Effector CD8-positive, alpha-beta T cell (primary cell): ENCODE data around the gene PICK1.
"Not testable (repeated sequence)": the region's sequence is repeated elsewhere in the genome, so short reads cannot be mapped to it uniquely, and the experiment has no call there.

Source experiments
- DNase-seq: peaks from one replicate; lab custom pipeline; 2025; lab: John Stamatoyannopoulos, UW

PICK1 gene

DNA sequence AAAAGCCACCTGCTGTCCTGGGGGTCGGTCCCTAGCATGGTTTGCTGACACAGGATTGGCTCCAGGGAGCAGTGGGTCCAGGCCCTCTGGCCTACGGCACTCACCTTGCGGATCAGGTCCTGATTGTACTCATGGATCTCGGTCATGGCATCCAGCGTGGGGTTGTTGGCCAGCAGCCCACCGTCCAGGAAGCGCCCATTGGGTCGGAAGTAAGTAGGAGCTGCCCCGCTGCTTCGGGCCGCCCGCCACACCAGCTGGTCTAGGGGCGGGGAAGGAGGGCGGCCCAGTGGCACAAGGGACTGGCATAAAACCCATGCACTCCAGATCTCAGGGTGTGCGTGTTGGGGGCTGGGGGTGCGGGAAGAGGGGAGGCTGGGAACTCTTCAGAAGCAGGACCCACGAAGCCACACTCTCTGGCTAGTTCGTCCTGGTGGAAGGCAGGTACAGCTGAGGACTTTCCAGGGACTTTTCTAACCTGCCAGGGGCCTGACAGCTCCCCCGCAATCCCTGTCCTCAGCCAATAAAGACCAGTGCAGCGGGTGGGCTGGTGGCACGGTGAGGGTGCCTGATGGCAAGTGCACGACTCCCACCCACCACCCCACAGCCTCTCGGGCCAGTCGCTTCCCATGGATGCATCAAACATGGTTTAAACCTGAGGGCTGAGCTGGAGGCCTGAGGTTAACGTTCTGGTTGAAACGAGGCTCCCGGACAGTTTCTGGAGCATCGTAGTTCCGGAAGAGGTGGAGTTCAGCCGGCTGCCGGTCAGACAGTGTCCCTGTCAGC, 58.4 kb downstream of the PICK1 start:
- DNase-seq = no peak

DNA sequence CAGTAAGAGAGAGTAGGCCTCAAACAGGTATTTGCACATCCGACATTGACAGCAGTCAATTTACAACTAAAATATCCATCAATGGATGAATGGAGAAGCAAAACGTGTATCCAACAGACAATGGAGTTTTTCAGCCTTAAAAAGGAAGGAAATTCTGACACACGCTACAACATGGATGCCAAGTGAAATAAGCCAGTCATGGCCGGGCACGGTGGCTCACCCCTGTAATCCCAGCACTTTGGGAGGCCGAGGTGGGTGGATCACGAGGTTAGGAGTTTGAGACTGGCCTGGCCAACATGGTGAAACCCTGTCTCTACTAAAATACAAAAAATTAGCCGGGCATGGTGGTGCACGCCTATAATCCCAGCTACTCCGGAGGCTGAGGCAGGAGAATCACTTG, 60.4 kb downstream of the PICK1 start:
- not testable (repeated sequence) for DNase-seq

DNA sequence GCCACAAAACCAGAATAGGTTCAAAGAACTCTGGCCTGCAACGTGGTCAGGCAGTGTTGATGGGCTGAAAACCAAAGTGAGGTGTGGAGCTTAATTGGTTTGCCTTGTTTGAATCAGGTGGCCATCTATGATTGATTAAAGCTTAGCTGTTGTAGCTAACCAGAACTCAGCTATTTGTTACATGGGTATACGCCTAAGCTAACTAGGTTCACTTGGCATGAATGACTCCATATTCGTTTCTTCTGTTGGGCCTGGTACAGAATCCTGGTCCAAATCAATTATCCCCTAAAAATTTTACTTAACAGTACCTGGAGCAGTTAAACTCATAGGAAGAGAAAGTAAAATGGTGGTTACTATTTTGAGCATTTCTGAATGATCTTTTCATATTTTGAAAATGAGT, 61.0 kb downstream of the PICK1 start:
- DNase-seq = no peak

- DNase-seq = not testable (repeated sequence)
These were observed 61.5 kb downstream of the PICK1 start for GRCh38 chr22:38118747-38119146.

DNA sequence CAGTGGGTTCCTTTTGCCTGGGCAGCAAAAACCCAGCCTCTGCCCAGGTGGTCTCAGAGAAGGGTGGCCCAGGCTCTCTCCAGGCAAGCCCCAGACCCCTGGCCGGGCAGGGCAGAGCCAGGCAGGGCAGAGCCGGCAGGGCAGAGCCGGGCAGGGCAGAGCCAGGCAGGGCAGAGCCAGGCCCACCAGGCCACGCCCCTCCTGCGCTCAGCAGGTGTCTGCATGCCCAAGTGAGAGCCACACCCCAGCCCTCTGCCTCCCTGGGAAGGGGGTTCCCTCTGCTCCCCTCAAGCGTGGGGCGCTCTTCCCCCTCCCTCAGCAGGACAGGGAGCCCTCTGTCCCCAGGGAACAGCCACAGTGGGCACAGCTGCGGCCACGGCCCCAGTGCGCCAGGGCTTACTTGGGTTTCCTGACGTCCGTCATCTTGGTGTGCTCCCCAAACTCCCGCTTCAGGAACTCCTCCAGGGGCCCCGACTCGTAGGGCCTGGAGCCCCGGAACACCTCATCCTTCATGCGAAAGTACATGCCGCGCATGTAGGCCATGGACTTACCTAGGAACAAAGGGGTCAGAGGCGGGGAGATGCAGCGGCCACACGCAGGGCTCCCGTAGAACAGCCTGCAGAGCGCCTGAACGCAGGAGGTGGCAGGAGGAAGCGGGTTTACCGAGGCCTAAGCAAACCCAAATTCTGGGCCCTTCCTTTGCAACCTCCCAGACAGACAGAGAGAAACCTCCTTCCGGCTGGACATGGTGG, 63.3 kb downstream of the PICK1 start:
- DNase-seq = no peak

DNA sequence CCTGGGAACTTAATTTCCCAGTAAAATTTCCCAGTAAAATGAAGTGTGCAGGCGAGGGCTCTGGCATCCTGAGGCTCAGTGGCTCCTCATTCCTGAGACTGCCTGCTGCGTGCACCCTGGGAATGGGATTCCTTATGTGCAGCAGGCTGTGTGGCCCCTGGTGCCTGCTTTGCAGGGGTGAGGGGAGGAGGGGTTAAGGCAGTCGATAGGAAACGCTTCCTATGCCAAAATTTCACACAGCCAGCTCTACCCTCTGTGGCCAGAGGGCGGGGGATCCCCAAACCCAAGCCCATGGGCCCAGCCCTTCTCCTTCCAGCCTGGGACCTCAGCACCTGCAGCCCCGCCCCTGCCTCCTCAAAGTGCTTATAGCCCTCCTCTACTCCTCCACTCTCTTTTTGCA, 65.4 kb downstream of the PICK1 start:
- DNase-seq = no peak

DNA sequence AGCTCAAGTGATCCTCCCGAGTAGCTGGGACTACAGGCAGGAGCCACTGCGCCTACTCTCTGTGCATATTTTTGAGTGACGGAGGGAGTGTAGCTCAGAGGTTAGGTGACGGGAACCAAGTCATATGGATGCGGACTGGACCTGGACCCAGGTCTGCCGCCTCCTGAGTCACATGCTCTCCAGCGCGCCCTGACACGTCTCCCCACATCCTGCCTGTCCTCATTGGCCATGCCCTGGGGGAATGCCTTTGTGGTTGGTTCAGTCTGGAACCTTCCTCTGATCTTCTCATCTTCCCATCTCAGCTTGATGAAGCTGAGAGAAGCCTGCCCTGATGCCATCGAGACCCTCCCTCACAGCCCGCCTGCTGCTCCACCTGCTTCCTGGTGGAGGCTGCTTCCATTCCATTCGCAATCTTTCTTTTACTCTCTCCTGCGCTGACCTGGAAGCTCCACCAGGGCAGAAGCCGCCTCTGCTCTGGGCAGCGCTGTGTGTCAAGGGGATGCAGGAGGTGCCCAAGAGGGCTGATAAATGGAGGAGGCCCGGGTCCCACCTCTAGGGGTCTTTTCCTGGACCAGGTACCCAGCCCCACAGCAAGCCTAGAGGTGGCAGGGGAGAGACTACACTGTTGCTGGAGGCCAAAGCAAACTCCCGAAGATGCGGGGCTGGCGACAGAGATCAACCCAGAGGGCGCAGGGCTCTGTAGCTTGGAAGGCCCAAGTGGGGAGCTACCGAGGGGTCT, 67.2 kb downstream of the PICK1 start:
- no peak for DNase-seq

- no peak for DNase-seq
These were observed 67.9 kb downstream of the PICK1 start for GRCh38 chr22:38125038-38125610.
